ENCODE data around the gene C1orf56.

C1orf56 gene

DNA sequence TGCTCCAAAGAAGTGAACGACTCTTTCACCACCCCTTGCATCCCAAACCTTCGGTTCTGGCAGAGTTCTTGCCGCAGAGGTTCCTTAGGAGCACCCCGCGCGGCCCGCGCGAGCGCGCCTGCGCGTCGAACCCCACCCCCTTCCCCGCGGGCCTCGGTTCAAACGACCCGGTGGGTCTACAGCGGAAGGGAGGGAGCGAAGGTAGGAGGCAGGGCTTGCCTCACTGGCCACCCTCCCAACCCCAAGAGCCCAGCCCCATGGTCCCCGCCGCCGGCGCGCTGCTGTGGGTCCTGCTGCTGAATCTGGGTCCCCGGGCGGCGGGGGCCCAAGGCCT is at the start of gene C1orf56:
C1orf56 (plus strand) TSS at position 161 of the 334 bp plus-strand sequence; CDS start at position 258, 97 bp downstream.
- DNase-seq (ENCODE audit: low read depth) = peak; percentile 80

- no peak for DNase-seq (ENCODE audit: low read depth)
Observed at GRCh38 chr1:150997949-150998348, 49.6 kb upstream of the C1orf56 start.

DNA sequence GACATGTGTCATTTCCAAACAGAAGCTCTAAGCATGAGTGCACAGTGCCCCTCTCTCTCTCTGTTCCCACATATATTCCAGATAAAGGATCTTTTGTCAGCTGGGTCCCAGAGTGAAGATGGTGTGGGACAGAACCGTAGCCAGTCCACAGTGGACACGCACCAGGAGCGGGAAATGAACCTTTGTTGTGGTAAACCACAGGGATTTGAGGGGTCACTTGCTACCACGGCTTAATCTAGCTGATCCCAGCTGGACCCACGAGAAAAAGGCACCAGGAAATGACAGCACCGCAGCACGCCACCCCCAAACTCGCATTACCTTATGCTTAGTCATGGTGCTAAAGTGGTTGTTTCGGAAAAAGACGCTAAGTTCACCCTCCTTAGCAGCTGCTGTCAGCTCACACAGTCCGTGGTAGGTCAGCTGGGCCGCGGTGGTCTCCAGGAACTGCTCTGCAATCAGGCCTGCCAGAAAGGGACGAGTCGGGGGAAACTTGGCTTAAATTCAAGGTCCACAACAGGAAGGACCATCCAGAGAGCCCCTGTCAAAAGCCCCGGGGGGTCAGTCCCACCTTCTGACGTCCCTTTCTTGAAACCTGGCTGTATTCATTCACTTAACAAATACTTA is 48.4 kb upstream of the C1orf56 start:
- peak; percentile 92 for DNase-seq (ENCODE audit: low read depth)

DNA sequence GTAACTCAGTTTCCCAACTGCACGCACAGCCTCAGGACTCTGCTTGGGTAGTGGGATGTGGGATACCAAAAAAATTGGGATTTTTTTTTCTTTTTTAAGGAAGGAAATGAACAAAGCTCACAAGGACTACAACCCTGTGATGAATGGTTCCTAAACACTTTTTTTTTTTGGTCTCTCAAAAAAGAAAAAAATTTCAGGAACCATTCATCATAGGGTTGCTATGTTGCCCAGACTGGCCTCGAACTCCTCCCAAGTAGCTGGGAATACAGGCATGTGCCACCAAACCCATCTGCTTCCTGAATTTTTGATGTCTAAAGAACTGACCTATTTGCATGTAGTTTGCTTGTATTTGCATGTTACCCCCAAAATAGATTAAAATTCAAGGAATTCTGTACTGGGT is 47.6 kb upstream of the C1orf56 start:
- peak; percentile 35 for DNase-seq (ENCODE audit: low read depth)

GRCh38 chr1:151000408-151000807 is 47.1 kb upstream of the C1orf56 start:
- DNase-seq (ENCODE audit: low read depth) = no peak

GRCh38 chr1:151001602-151002001 is 45.9 kb upstream of the C1orf56 start:
- DNase-seq (ENCODE audit: low read depth) = peak; percentile 60

DNA sequence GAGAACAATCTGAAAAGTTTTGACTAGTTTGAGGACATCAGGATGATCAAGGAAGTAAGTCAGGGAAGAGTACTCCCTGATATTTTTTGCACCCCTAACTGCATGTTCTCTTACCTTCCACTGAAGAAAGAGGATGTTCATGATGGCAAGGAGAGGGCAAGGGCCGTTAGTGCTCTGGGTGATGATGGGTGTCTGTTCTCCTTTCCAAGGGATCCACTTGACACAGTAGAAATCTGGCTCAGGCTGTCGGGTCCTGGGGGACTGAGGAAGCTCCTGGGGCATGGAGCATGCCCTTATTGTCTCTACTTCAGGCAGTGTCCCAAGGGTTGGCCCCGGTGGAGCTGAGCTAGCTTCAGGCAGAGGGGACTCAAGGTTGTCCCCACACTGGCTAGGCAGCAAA is 45.5 kb upstream of the C1orf56 start:
- no peak for DNase-seq (ENCODE audit: low read depth)

- DNase-seq (ENCODE audit: low read depth) = no peak
Observed at GRCh38 chr1:151002611-151003010, 44.9 kb upstream of the C1orf56 start.

DNA sequence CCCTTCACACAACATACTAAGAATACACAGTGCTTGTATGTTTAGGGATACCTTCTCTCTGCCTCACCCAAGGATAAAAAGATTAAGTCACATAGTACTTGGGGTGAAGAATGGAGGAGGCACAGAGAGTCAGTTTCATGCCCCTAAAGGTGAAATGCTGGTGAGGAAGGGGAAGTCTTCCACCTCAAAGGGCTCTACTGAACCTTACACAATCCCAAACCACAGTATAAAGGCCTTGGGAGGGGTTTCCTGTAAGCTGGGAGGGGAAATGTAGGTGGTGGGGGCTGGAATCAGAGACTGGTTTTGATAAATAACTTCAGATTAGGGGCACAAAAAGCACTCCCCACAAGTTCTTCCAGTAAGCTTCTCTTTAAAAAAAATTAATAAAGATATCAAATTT is 44.4 kb upstream of the C1orf56 start:
- DNase-seq (ENCODE audit: low read depth) = no peak

- DNase-seq (ENCODE audit: low read depth) = no peak
Observed at GRCh38 chr1:151005729-151006319, 41.7 kb upstream of the C1orf56 start.

DNA sequence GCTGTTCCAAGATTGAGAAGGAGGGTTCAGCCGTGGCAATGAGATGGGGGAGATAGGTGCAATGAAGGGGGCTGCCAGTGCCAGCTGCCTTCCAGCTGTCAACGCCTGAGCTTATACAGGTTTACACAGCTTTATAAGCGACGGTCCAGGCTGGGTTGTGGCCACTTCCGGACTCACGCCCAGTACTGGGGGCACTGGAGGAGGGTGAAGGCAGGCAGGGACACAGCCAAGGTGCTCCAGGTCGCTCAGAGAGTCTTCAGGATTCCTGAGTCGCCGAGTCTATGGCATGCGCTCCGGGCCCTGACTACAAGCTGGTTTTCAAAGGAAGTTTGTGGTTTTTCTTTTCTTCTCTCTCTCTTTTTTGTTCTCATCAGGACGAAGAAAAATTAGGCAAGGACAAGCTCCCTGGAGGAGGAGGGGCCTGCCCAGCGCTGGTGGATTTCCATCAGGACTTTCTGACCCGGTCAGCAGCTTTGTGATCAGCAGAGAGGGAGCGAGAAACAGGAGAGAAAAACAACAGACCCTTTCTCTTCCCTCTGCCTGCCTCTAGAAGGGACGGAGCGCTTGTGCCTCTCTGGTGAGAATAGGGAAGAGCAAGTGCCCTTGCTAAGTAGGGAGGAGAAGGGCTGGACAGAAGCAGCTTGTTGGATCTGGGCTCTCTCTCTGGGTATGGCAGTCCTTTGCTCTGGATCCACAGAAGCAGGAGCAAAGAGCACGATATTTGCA is 41.1 kb upstream of the C1orf56 start, which contains the start of gene MINDY1:
MINDY1 (minus strand) TSS at position 576 of the 726 bp plus-strand sequence. CDS start 4,285 bp downstream, outside the sequence.
- DNase-seq (ENCODE audit: low read depth) = peak; percentile 92

GRCh38 chr1:151007853-151008243 is 39.7 kb upstream of the C1orf56 start:
- DNase-seq (ENCODE audit: low read depth) = no peak

- DNase-seq (ENCODE audit: low read depth) = peak; percentile 99
Observed at GRCh38 chr1:151008244-151009205, 39.0 kb upstream of the C1orf56 start, which contains the start of gene PRUNE1. TSS of gene PRUNE1 (plus strand) at chr1:151008449. CDS start at chr1:151008633, 184 bp downstream.

- peak; percentile 69 for DNase-seq (ENCODE audit: low read depth)
Observed at GRCh38 chr1:151009206-151009587, 38.4 kb upstream of the C1orf56 start.

DNA sequence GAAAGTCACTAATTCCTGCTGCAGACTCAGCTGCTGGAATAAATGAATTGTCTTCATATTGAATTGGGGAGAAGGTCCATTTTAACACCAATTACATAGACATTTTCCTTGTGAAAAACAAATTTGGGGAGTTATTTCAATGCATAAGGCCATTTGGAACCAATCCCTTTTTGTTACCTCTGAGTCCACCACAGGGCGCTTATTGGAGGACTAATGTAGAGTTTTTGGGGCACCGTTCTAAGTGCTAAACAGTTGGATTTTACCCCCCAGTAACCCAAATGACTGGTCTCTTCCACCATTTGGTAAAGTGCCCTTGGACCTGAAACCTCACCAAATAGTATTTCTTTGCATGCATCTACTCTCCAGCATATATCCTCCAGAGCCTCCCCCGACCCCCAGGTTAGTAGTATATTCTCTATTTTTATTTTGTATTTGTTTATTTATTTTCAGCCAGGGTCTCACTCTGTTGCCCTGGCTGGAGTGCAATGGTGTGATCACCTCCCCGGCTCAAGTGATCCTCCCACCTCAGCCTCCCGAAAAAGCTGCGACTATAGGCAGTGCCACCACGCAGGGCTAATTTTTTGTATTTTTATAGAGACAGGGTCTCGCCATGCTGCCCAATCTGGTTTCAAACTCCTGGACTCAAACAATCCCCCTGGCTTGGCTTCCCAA is 37.7 kb upstream of the C1orf56 start:
- DNase-seq (ENCODE audit: low read depth) = no peak

GRCh38 chr1:151010346-151010726 is 37.2 kb upstream of the C1orf56 start:
- DNase-seq (ENCODE audit: low read depth) = no peak

DNA sequence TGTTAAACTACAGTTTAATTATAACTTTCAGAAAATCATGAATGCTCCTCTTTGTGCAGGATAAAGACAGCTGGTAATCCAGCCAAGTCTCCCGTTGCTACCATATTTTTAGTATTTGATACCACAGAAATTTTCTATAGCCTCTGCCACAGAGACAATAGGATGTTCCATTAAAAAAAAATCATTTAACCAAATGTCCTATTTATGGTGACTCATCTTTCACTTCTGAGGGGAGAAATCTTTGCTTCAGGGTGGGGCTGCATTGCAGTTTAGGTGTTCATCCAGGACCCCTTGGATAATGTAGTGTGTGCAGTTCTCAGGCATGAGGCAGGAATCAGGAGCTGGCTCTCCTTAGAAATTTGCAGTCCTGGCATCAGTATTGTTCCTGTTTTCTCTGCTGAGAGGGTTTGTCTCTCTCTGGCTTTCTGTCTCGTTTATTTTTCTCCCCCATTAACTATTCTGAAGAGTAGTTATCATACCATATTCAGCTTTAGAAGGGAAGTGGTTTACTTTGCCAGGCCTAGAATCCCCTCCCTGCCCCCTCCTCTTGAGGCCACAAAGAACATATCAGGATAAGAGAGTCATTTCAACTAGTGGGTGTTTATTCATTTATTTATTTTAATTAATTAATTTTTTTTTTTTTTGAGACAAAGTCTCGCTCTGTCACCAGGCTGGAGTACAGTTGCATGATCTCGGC is 36.2 kb upstream of the C1orf56 start:
- DNase-seq (ENCODE audit: low read depth) = peak; percentile 32

DNA sequence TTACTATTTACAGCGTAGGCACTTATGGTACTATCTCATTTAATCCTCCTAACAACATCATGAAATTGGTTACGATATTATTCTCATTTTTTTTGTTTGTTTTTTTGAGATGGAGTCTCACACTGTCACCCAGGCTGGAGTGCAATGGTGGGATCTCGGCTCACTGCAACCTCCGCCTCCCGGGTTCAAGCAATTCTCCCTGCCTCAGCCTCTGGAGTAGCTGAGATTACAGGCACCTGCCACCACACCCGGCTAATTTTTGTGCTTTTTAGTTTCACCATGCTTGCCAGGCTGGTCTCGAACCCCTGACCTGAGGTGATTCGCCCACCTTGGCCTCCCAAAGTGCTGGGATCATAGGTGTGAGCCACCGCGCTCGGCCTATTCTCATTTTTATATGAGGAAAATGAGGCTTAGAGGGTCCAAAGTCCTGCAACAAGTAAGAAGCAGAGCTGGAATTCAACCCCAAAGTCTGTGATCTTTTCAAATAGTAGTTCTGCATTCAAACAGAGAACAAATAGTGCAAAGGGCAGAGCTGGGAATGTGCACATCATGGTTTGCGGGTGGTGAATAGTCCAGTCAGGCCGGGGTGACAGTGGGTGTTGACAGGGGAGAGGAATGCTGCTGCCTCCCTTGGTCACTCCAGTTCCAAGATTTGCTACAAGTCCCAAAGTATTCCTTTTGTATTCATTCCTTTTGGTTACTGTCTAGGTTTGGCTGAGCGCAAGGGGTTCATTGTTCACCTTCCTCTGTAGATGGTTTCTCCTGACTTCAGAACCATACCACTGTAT is 34.7 kb upstream of the C1orf56 start:
- DNase-seq (ENCODE audit: low read depth) = no peak

GRCh38 chr1:151013518-151013917 is 34.0 kb upstream of the C1orf56 start:
- DNase-seq (ENCODE audit: low read depth) = no peak

GRCh38 chr1:151024540-151025146 is 22.9 kb upstream of the C1orf56 start:
- DNase-seq (ENCODE audit: low read depth) = peak; percentile 71

All from ELR (cell line).